GM20000 (cell line): ENCODE results near the gene DCLK1.

Experiments used
- DNase-seq: peaks from one replicate; pipeline ENCODE4 v3.0.0; 2012; ENCODE audit warnings: low spot score
- CTCF ChIP-seq: IDR thresholded peaks from 2 replicates; pipeline ENCODE4 v1.5.1; 2012; ENCODE audit warnings: mild to moderate bottlenecking, control low read depth; ENCODE audit errors: extremely low read depth, missing control alignments

Gene DCLK1

DNA sequence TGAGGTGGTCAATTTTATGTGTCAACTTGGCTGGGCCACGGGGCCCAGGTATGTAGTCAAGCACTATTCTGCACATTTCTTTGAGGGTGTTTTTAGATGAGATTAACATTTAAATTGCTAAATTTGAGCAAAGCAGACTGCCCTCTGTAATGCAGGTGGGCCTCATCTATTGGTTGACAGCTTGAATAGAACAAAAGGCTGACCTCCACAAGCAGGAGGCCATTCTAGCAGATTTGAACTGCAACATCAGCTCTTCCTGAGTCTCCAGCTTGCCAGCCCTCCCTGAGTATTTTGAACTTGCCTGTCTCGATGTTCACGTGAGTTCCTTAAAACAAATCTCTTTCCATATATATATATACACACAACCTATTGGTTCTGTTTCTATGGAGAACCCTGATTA lies 134.8 kb downstream of the DCLK1 start:
- no peak for TF ChIP-seq CTCF
- DNase-seq = no peak

DNA sequence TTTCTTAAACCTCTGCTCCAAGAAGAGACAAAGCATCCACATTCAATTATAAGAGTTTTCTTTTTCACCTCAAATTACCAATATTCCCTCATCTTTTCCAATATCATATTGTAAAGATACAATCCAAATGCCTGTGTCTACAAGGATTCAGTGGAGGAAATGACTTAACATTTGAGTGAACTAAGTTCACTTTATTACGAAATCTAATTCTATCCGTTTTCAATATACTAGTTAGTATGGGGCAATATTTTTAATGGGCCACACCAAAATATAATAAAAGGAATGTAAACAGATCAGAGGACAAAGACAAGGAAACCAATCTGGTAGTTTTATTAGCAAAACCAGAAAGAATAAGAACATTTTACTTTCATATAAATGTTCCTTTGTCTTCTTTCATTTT lies 136.0 kb downstream of the DCLK1 start:
- no peak for DNase-seq
- TF ChIP-seq CTCF = no peak

DNA sequence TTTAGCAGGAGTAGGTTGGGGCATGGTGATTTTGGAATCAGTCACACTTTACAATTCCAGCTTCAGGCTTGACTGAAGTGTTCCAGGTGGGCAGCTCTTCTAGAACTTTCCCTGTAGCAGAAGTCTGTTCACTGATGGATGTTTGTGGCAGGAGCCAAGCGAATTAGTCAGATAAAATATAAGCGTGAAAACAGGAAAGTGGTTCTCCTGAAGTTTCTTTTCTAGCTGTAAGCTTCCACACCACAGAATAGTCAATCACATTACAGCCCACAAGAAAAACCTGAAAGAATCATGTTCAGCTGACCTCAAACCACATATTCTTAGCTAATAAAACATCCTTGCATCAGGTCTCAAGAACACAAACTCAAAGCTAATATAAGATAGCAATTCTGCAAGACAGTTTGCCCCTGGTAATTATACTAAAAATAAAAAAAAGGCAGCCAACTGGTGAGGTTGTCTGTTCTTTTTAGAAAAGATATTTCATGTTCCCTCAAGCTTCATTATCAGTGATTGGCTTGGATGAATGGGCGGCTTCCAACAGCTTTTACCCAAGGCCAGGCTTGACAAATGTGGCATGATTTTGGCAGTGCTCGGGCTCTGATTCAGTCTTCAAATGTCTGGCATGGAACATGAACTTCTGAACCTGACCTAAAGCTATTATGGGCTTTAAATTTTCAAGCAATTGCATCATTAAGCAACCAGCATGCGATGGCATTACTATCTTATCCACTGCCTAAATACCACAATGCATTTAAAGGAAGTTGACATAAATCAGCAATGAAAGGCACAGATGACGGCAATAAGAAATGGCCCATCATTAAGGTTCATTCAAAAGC lies 136.8 kb downstream of the DCLK1 start:
- no peak for TF ChIP-seq CTCF
- DNase-seq = no peak

DNA sequence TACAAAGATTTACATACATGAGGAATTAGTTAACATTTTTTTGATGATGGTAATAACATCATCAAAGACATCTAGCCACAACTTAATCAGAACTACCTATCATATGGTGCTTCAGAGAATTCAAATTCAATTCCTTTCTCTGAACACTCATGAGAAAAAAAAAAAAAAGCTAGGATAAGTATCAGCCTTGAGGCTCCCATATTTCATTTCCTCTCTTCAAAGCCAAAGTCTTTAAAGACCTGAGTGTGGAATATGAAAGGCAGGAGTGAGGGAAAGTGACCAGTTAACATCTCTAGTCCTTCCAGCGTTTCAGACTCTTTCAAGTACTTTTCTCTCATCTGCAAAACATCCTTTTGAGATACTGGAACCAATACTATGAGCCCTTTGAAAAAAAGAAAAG lies 137.5 kb downstream of the DCLK1 start:
- no peak for DNase-seq
- TF ChIP-seq CTCF = no peak

DNA sequence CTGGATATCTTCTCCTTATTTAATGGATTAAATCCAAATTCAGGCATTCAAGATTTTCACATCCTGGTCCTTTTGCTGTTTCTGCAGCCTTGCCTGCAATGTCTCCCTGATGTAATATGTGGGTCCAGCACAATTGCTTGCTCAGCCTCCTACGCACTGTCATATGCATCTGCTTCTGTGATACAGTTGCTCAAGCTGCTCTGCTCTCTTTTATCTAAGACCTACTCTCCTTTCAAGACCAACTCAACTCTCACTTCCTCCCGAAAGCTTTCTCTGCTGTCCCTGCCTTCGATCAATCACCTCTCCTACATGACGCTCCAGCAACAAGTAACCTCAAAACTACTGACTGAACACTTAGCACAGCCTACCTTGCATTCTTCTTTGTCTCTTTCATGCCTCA lies 138.2 kb downstream of the DCLK1 start:
- no peak for TF ChIP-seq CTCF
- DNase-seq = no peak

- no peak for TF ChIP-seq CTCF
- DNase-seq = no peak
Measured at GRCh38 chr13:35990196-35990595, 141.0 kb downstream of the DCLK1 start.

DNA sequence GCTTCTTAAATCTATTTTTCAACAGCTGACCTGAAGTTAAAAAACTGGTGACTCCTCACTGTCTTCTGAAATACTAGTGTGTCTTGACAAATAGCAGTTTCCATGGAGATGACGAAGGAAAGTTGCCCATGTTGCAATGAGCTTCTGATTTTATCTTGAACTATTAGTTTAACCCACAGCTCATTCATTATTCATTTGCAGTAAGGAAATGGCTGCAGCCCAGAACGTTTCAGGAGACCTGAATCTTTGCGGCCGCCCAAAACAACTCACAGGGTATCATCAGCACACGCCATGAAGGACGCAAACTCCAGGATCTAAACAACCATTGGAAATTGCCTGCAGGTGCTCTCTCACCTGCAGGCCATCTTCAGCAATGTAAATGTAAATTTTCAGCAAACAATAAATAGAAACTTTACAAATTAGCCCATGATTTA lies 142.5 kb downstream of the DCLK1 start:
- no peak for DNase-seq
- no peak for TF ChIP-seq CTCF
